GM10847 (cell line): Measurements from ENCODE around the gene KSR1.

Experiments
- POLR2A ChIP-seq: IDR thresholded peaks from 2 replicates; pipeline ENCODE4 v1.6.1; 2011; ENCODE audit not compliant: insufficient read length; ENCODE audit errors: extremely low read depth

KSR1 gene

DNA sequence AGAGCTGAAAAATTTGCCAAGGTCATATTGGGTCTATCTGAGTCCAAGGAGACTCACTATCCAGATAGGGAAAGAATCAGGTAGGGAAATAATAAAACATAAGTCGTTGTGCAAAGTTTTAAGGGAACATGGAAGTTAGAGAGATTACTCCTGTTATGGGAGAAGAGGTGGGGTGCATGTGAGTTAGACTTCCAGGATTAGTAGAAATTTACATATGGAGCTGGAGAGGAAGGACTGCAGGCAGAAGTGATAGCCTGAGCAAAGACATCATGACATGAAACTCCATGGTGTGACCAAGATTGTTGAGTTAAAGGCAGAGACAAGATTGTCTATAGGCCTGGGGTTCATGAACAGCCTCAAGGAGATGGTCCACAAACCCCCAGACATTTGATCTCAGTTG lies 5.8 kb upstream of the KSR1 start:
- TF ChIP-seq POLR2A, result no peak

DNA sequence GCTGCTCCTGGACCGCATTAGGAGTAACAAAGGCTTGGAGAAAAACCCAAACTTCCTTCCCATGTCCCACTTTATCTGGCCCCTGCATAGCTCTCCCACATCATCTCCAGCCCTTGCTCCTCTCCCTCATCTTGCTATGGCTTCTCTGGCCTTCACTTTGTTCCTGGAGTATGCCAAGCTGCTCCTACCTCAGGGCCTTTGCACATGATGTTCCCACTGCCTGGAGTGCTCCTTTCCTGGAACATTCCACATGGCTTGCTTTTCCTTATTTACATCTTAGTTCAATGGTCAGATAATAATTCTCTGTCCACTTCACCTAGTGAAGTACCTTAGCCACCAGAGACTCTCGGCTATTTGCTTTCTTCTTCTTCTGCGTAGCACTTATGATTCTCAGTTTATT lies 4.3 kb upstream of the KSR1 start:
- TF ChIP-seq POLR2A, result no peak

DNA sequence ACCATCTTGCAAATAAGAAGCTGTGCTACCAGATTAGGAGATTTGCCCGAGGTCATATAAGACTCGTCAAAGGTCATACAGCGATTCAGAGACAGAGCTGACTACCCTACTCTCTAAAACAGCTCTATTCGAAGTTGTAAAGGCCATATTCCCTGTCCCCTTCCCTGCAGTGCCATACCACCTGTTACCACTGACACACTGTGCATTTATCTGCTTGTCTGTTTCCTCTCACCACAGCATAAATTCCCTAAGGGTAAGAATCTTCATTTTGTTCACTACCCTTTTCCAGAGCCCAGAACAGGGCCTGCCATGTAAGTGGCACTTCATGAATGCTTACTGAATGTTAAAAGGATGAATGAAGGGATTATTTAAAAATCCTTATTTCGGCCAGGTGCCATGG lies 3.4 kb upstream of the KSR1 start:
- TF ChIP-seq POLR2A, result no peak

DNA sequence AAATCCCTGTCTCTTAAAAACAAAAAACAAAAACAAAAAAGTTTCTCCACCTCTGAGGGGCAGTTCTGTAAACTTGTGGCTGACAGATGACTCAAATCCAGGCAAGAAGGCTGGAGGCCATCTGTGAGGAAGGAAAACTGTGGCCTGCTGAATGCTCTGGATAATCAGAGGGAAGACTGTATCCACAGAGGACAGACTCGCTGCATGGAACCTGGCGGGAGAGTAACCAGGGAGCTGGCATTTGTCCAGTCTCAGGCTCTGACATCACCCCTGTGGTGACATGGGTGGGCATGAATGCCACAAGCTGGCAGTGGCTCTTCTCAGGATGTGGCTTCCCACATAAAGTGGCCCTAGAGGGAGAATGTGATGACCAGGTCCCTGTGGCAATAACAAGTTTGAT lies 2.8 kb upstream of the KSR1 start:
- TF ChIP-seq POLR2A, result no peak

DNA sequence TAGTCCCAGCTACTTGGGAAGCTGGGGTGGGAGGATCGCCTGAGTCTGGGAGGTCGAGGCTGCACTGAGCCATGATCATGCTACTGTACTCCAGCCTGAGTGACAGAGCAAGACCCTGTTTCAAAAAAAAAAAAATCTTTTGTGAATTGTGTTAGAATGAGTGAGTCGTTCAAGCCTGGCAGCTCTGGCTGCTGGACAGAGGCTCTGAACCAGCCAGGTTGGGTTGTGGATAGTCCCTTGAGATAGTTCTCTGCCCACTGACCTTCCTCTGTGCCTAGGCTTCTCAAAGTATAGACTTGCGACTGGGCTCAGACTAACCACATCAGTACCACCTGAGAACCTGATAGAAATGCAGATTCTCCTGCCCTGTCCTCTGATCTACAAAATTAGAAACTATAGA lies 2.2 kb upstream of the KSR1 start:
- TF ChIP-seq POLR2A, result no peak

DNA sequence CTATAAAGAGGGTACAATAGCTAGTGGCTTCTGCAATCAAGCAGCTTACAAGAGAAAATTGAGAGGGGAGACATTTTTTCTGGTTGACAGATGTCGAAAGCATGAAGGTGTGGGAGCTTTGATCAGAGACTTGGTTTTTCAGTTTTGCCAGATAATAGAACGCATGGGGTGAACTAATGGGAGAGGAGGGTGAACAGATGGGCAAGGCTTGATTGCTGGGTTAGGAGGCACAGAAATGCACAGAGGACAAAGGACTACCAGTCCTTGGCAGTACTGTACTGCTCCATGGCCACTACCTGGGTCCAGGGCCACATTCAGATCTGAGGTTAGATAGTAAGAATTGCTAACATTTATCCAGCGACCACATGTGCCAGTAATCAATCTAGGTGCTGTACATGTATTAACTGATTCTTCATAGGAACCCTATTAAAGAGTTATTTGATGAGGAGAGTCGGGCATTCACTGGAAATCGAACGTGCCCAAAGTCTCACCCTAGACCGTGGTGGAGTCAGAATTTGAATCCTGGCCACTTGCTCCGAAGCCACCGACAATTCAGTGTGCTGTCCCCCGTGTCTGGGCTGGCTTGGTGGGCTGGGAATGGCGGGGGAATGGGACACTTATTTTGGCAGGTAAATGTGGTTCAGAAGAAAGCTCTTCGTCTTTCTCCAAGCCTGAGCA lies 873 bp upstream of the KSR1 start:
- TF ChIP-seq POLR2A, result no peak

DNA sequence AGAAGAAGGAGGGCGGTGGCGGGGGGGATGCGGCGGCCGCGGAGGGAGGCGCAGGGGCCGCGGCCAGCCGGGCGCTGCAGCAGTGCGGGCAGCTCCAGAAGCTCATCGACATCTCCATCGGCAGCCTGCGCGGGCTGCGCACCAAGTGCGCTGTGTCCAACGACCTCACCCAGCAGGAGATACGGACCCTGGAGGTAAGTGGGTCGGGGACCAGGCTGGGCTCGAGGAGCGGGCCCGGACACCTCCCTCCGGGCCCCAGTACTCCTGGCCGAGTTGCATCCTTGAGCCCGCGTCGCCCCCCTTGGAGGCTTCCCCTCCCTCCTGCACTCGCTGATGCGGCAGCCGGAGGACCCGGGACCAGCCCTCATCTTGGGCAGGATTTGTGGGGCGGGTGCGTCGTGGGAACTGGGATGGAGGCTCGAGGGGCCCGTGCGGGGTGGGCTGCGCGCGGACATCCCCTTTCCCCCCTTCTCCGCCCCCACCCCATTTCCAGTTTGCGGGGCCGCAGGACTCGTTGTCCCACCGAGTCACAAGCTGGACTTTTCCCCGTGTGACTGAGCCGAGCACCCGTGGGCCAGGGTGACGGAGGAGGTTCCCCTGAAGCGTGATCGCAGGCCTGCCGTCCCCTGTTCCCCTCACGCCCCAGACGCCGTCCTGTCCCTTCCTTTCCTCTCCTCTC lies 572 bp downstream of the KSR1 start:
- TF ChIP-seq POLR2A, result peak; percentile 1

DNA sequence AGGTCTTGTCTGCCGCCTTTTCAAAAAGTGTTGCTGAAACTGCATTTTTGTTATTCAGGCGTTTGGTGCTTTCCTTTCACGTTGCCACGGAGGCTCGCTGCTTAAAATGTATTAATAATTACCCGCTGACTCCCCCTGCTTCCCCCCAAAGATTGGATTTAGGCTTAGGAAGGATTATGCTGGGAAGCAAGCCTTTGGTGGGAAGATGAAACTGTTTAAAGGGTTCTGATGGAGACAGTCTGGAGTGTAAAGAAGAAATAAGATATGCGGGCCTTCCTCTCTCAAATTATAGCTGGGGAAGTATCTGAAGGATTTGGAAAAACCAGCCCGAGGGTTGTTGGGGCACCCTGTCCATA lies 1.1 kb downstream of the KSR1 start:
- no peak for TF ChIP-seq POLR2A

DNA sequence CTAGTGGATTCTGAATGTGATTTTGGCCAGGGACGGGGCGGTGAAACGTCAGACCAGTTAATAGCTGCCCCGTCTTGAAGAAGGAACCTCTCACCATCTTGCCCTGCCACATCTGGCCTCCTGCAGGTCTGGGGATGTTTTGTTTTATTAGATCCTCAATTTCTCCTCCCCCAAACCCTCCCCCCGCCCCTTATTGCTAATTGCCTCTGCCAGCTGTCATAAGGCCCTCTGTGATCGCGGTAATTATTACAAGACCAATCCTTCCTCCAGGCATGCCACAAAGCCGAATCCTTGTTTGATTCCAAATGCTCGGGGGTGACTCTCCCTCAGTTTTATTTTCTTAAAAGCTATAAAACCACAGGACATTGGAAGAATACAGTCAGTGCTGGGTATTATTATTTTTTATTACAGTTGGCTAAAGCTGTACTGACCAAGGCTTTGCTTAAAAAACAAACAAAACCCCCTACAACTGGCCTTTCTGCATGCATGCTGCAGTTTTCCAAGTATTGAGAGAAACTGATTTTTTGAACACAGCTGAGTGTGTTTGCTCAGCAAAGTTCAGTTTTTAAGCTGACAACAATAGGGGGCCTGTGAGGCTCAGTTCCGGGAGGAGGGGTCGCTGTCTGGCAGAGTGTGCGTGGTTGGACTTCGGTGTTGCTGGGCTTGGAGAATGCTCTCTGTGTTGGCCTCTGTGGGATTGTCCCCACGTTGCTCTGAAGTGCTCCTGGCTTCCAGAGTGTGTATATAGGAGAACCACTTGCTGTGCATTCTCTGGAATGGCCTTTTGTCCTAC lies 1.7 kb downstream of the KSR1 start:
- peak; percentile 43 for TF ChIP-seq POLR2A

DNA sequence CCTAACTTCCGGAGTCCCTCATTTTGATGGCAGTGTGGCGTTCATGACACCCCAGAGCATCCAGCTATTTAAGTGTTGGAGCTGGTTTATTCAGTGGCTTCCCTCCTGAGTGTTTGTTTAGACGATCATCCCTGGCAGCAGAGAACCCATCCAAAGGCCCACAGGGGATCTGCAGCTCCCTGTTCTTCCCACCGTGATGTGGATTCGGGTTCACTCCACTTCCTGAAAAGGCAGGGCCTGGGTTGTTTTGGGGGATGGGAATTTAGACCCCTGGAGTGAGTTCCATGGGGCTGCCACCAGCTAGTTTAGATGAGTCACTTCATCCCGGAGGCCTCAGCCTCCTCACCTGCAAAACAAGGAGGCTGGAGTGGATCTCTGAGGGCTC lies 2.3 kb downstream of the KSR1 start:
- no peak for TF ChIP-seq POLR2A

DNA sequence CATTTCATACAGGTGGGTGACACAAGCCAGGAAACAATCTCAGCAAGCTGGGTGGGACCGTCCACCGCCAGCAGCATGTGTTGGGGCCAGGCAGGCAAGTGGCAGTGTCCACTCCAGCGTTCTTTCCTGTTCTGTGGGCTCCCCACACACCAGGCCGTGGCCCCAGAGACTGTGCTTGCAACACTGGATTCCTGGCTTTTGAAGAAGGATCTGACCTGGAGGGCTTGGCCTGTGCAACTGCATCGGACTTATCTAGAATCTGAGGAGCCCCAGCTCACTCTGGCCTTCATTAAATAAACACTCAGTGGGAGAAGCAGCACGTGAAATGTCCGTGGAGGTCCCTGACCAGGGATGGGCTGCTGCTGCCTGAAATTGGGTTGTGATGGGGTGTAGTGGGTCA lies 3.2 kb downstream of the KSR1 start:
- TF ChIP-seq POLR2A, result no peak

DNA sequence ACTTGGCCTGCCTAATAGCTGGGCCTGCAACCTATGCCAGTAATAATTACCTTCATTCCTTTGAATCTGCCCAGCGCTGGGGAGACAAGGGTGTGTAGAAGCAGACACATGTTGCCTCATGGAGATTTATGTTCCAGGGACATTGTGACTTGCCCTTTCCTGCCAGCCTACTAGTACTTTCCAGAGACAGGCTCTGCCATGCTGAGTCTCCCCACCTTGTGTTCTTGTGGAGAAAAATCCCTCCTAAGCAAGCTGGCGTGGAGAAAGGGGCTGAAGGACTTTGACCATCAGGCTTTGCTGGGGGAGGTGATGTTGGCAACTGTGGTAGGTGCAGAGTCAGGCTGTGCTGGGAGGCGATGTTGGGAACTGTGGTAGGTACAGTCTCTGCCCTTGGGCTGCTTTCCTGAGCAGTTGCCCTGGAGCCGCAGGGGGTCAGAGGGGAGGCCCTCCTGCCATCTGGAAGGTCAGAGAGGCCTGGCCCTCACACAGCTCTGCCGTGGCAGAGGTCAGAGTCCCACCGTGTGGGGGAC lies 4.0 kb downstream of the KSR1 start:
- no peak for TF ChIP-seq POLR2A

DNA sequence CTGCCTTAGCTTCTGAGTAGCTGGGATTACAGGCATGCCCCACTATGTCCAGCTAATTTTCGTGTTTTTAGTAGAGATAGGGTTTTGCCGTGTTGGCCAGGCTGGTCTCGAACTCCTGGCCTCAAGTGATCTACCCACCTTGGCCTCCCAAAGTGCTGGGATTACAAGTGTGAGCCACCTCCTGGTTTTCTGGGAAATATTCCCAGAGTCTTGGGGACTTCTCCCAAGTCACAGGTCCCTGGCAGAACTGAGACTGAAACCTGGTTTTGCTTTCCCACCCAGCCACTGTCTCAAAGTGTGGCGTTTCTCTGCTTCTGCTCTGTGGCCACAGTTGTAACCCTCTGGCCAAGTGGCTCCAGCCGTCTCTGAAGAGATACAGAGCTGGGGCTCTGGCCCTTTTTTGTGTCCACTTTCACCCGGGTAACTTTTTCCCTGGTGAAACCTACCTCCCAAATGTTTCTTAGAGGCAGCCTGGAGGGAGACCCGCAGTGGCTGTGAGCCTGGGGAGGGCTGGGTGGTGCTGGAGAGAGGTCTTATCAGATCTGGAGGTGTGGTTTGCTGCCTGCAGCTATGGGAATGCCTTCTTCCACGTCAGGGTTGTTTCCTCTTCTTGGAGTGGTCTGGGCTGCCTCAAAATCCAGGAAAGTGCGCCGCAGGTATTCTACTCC lies 5.1 kb downstream of the KSR1 start:
- no peak for TF ChIP-seq POLR2A

DNA sequence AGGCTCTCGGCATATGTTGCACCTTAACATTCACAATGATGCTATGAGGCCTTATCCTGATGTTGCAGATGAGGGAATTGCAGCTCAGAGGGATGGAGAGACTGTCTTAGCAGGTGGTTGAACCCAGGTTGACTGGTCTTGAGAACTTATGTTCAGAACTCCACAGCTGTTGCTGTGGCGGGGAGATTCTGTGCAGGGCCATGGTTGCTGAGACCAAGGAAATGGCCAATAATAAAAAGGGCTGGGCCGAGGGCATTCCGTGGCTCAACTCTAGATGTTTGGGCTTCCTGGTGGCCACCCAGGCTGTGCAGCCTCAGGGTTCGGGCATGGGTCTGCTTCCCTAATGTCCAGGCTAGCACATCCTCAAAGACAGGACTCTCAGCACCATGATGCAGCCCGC lies 5.9 kb downstream of the KSR1 start:
- TF ChIP-seq POLR2A, result no peak

DNA sequence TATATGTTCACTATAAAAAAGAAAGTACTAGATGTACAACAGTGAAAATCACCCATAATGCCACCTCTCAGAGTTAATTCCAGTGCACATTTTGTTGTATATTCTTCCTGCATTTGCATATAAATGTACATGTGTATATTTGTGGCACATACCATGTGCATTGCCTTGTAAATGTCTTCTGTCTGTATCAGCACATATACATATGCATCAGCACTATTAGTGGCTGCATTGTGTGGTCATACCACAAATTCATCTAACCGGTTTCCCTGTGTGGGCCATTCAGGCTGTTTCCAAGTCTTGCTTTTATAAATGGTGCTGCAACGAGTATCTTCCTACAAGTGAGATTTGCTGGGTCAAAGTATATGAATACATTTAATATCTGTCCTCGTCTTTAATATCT lies 6.5 kb downstream of the KSR1 start:
- no peak for TF ChIP-seq POLR2A
